Activated CD8-positive, alpha-beta T cell treated with anti-CD3 and anti-CD28 coated beads for 36 hours (primary cell): ENCODE data around the gene PRSS38. TPM values are rescaled to one million over a fixed set of nuclear protein-coding genes. Genes with fewer than 3 reads are reported as not detected.

ENCODE experiments used
- ATAC-seq: fragments of 200-7000 bp; cut with Tn5 transposase; one replicate; pipeline ENCODE4 v1.10.0; 2021; ENCODE audit warnings: mild to moderate bottlenecking, moderate library complexity
- CTCF ChIA-PET: fragments of 350-600 bp; sonication (Branson Sonifier 250); formaldehyde crosslinking; loops from one replicate; lab custom pipeline; 2021; ENCODE audit warnings: antibody characterized with exemption; lab: Charles Lee
- POLR2A ChIA-PET: fragments of 350-600 bp; sonication (Branson Sonifier 250); formaldehyde crosslinking; loops from one replicate; lab custom pipeline; 2021; ENCODE audit warnings: antibody characterized with exemption; lab: Charles Lee
- DNase-seq: peaks from one replicate; pipeline ENCODE4 v3.0.0-alpha.2; 2020
- H3K27ac Mint-ChIP-seq: one replicate; pipeline ENCODE4 v1.8.0; 2021; ENCODE audit warnings: mild to moderate bottlenecking, mixed read lengths
- H3K27me3 Mint-ChIP-seq: one replicate; pipeline ENCODE4 v1.8.0; 2021; ENCODE audit warnings: mixed read lengths
- H3K36me3 Mint-ChIP-seq: one replicate; pipeline ENCODE4 v1.8.0; 2021; ENCODE audit warnings: low read depth, mixed read lengths
- H3K4me1 Mint-ChIP-seq: one replicate; pipeline ENCODE4 v1.8.0; 2021; ENCODE audit warnings: low read depth, mixed read lengths
- H3K4me3 Mint-ChIP-seq: one replicate; pipeline ENCODE4 v1.8.0; 2021; ENCODE audit warnings: mild to moderate bottlenecking, moderate library complexity, mixed read lengths
- H3K9me3 Mint-ChIP-seq: one replicate; pipeline ENCODE4 v1.8.0; 2021; ENCODE audit warnings: mixed read lengths
- intact Hi-C: fragments of 100-400 bp; cut with micrococcal nuclease; formaldehyde crosslinking; loops from one replicate; pipeline ENCODE4 v1.10.0; 2022
- total RNA-seq, 2 experiments: library from RNA; stranded (reverse); gene quantifications; one replicate each; pipeline ENCODE4 v1.2.3, GENCODE V29; 2021
- TF ChIP-seq, protein P1 (sequence below): fragments of 200-600 bp; IDR thresholded peaks from one replicate; pipeline ENCODE4 v1.8.0; 2022; ENCODE audit warnings: antibody characterized with exemption, mild to moderate bottlenecking

The PRSS38 gene
- total RNA-seq, 2 experiments from 2014 or later: not detected

DNA sequence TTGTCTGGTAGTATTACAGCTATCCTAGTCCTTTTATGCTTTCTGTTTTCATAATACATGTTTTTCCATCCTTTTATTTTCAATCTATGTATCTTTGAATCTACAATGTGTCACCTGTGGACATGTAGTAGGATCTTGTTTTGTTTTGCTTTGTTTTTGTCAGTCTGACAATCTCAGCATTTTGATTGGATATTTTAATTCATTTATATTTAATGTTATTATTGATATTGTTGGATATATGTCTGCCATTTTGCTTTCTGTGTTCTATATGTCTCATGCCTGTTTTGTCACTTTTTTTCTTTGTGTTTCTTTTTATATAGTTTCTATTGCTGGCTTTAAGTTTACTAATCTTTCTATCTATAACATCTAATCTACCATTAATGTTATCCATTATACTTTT is 11.5 kb upstream of the PRSS38 start:
- ATAC-seq (no peak), DNase-seq (no peak)
- no peak overlapping the region for H3K27ac Mint-ChIP-seq
- peaks cover 3% of the 10 kb centered on the region for H3K9me3 Mint-ChIP-seq
- intact Hi-C loops: no loop called here
- ChIA-PET CTCF (no interaction called here), POLR2A (no interaction called here)
- H3K36me3 Mint-ChIP-seq: no peaks in the 10 kb centered on the region
- H3K27me3 Mint-ChIP-seq: peaks cover 7% of the 10 kb centered on the region
- peaks cover 5% of the 10 kb centered on the region for H3K4me1 Mint-ChIP-seq
- no peak overlapping the region for H3K4me3 Mint-ChIP-seq
- TF ChIP-seq, protein P1, sequence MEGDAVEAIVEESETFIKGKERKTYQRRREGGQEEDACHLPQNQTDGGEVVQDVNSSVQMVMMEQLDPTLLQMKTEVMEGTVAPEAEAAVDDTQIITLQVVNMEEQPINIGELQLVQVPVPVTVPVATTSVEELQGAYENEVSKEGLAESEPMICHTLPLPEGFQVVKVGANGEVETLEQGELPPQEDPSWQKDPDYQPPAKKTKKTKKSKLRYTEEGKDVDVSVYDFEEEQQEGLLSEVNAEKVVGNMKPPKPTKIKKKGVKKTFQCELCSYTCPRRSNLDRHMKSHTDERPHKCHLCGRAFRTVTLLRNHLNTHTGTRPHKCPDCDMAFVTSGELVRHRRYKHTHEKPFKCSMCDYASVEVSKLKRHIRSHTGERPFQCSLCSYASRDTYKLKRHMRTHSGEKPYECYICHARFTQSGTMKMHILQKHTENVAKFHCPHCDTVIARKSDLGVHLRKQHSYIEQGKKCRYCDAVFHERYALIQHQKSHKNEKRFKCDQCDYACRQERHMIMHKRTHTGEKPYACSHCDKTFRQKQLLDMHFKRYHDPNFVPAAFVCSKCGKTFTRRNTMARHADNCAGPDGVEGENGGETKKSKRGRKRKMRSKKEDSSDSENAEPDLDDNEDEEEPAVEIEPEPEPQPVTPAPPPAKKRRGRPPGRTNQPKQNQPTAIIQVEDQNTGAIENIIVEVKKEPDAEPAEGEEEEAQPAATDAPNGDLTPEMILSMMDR: no peak

DNA sequence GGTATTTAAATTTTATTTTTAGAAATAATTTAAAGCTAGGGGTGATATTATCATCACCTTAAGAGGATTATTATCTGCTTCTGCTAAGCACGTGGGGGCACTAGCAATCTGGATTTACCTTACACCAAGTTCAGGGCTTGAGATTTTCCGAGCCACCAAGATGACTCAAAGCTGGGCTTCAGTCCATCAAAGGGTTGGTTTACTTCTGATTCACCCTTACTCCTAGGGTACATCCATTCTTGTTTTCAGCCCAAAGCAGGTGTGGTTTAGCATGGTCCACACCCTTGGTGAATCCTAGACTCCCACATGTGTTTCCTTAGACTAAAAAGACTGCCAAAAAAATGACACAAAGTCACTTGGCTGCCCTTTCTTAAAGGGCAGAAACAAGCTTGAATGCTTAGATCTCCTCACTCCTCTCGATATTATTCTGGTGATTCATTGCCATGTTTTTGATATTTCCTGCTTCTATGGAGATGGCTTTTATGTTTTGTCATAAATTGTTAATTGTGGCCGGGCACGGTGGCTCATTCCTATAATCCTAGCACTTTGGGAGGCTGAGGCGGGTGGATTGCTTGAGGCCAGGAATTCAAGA is 9.8 kb upstream of the PRSS38 start:
- no peaks in the 10 kb centered on the region for H3K36me3 Mint-ChIP-seq
- ATAC-seq: peak; percentile 42
- no peak for DNase-seq
- H3K27ac Mint-ChIP-seq: no peak overlapping the region
- peaks cover 10% of the 10 kb centered on the region for H3K4me1 Mint-ChIP-seq
- H3K27me3 Mint-ChIP-seq: peaks cover 7% of the 10 kb centered on the region
- intact Hi-C loops: no loop called here
- H3K9me3 Mint-ChIP-seq: peaks cover 3% of the 10 kb centered on the region
- TF ChIP-seq, protein P1: no peak
- H3K4me3 Mint-ChIP-seq: no peak overlapping the region
- CTCF ChIA-PET: interaction anchor here (0.6 kb wide), 1 partner anchor 43 kb away, joined by 3 read pairs; no protein-coding TSS in a partner anchor
- POLR2A ChIA-PET: no interaction called here

DNA sequence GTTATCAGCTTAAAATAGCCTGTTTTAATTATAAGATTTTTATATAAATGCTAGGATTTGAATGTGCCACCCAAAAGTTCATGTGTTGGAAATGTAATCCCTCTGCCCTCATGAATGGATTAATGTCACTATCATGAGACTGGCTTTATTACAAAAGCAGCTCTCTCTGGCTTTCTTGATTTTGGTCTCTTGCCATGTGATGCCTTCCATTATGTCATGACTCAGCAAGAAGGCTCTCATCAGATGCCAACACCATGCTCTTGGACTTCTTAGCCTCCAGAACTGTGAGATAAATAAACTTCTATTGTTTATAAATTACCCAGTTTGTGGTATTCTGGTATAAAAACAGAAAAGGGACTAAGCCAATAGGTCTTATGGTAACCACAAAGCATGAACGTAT is 6.9 kb upstream of the PRSS38 start:
- Mint-ChIP-seq H3K27ac (no peak overlapping the region), H3K9me3 (peaks cover 14% of the 10 kb centered on the region), H3K36me3 (no peaks in the 10 kb centered on the region), H3K27me3 (peaks cover 7% of the 10 kb centered on the region), H3K4me3 (no peak overlapping the region), H3K4me1 (peaks cover 10% of the 10 kb centered on the region)
- POLR2A ChIA-PET: no interaction called here
- ATAC-seq (no peak), DNase-seq (no peak)
- intact Hi-C loops: no loop called here
- TF ChIP-seq, protein P1: no peak
- CTCF ChIA-PET: no interaction called here

DNA sequence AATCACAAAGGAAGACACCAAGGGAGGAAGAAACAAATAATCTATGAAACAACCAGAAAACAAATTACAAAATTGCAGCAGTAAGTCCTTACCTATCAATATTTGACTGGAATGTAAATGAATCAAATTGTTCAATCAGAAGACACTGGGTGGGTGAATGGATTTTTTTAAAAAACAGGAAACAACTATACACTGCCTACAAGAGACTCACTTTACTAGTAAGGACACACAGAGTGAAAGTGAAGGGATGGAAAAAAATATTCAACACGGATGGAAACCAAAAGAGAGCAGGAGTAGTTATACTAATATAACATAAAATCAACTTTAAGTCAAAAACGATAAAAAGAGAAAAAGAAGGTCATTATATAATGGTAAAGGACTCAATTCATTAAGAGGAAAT is 6.4 kb upstream of the PRSS38 start:
- H3K27me3 Mint-ChIP-seq: peaks cover 7% of the 10 kb centered on the region
- TF ChIP-seq, protein P1: no peak
- intact Hi-C loops: no loop called here
- DNase-seq (no peak), ATAC-seq (peak; percentile 58)
- no peaks in the 10 kb centered on the region for H3K36me3 Mint-ChIP-seq
- peaks cover 14% of the 10 kb centered on the region for H3K9me3 Mint-ChIP-seq
- H3K4me3 Mint-ChIP-seq: no peak overlapping the region
- ChIA-PET POLR2A (no interaction called here), CTCF (no interaction called here)
- peaks cover 10% of the 10 kb centered on the region for H3K4me1 Mint-ChIP-seq
- no peak overlapping the region for H3K27ac Mint-ChIP-seq

DNA sequence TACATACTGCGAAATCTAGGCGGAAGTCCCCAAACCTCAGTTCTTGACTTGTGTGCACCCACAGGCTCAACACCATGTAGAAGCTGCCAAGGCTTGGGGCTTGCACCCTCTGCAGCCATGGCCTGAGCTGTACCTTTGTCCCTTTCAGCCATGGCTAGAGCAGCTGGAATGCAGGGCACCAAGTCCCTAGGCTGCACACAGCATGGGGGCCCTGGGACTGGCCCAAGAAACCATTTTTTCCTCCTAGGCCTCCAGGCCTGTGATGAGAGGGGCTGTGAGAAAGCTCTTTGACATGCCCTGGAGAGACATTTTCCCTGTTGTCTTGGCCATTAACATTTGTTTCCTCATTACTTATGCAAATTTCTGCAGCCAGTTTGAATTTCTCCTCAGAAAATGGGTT is 1.5 kb upstream of the PRSS38 start:
- Mint-ChIP-seq H3K4me1 (peaks cover 5% of the 10 kb centered on the region), H3K36me3 (peaks cover 5% of the 10 kb centered on the region), H3K27ac (no peak overlapping the region), H3K27me3 (no peaks in the 10 kb centered on the region), H3K9me3 (peaks cover 17% of the 10 kb centered on the region), H3K4me3 (no peak overlapping the region)
- POLR2A ChIA-PET: no interaction called here
- TF ChIP-seq, protein P1: no peak
- DNase-seq (no peak), ATAC-seq (no peak)
- intact Hi-C loops: no loop called here
- CTCF ChIA-PET: no interaction called here
